ENCODE measurements around the gene DPP7.

- TF ChIP-seq CTCF (IDR thresholded peaks at IDR 0.05) (no peak), POLR2A (IDR thresholded peaks at IDR 0.05) (no peak)
Observed at GRCh38 chr9:137127301-137128157, 13.0 kb upstream of the DPP7 start.
